Endothelial cell of umbilical vein (primary cell): Measurements from ENCODE around the gene TENT4A. TPM values are rescaled to one million over a fixed set of nuclear protein-coding genes. Genes with fewer than 3 reads are reported as not detected.

Source experiments
- BruUV-seq: library from RNA; stranded (reverse); fragments of 400-500 nt; replicated peaks from 2 replicates; lab custom pipeline; 2021; lab: Mats Ljungman, UMichigan
- CTCF ChIA-PET: fragments of 300-600, 350-600 bp; sonication (Branson Sonifier 250); formaldehyde crosslinking; loops from one replicate; lab custom pipeline; 2021; ENCODE audit warnings: antibody characterized with exemption, inconsistent platforms; lab: Charles Lee
- POLR2A ChIA-PET: fragments of 300-600, 350-600 bp; sonication (Branson Sonifier 250); formaldehyde crosslinking; loops from one replicate; lab custom pipeline; 2021; ENCODE audit warnings: antibody characterized with exemption, inconsistent platforms; lab: Charles Lee
- DNase-seq: peaks from one replicate; pipeline ENCODE4 v3.0.0-alpha.2; 2011; ENCODE audit warnings: low read depth, low spot score
- FAIRE-seq: peaks from 2 replicates; lab custom pipeline; 2011; peaks lifted over from hg19 to GRCh38; lab: Jason Lieb, UNC
- H2AFZ ChIP-seq: 2 replicates; pipeline ENCODE4 v1.6.0; 2012; ENCODE audit warnings: low read depth, low read length, control low read depth, inconsistent platforms
- H3K27ac ChIP-seq: 2 replicates; pipeline ENCODE4 v1.5.1; 2011; ENCODE audit warnings: low read depth, mild to moderate bottlenecking, control low read depth, low read length, moderate library complexity; ENCODE audit not compliant: insufficient read depth
- H3K27me3 ChIP-seq, 2 experiments: 2 replicates each; pipeline versions ENCODE4 v1.6.0 to v1.6.1; 2011; ENCODE audit warnings: low read length in 2 of 2, mixed read lengths in 1 of 2; ENCODE audit not compliant: control insufficient read depth in 2 of 2, insufficient read depth in 2 of 2
- H3K36me3 ChIP-seq, 2 experiments: 2 replicates in 1 of 2; 3 replicates in 1 of 2; pipeline ENCODE4 v1.5.1; 2011; ENCODE audit warnings: low read length in 2 of 2, mild to moderate bottlenecking in 1 of 2, moderate library complexity in 1 of 2; ENCODE audit not compliant: control insufficient read depth in 2 of 2, insufficient read depth in 2 of 2; ENCODE audit errors: extremely low read depth in 1 of 2
- H3K4me1 ChIP-seq: 3 replicates; pipeline ENCODE4 v1.5.1; 2011; ENCODE audit warnings: mild to moderate bottlenecking, low read length; ENCODE audit not compliant: control insufficient read depth, insufficient read depth; ENCODE audit errors: extremely low read depth
- H3K4me2 ChIP-seq: 2 replicates; pipeline ENCODE4 v1.6.1; 2011; ENCODE audit warnings: low read length, control low read depth, mixed read lengths; ENCODE audit not compliant: insufficient read depth
- H3K4me3 ChIP-seq, 3 experiments: fragments of 200-600 bp in 1 of 3; sonication (generic), shearing (Covaris generic) in 1 of 3; replicated peaks in 1 of 3; 2 replicates each; pipeline ENCODE4 v1.5.1; 2011 to 2016; ENCODE audit warnings: control low read depth in 3 of 3, low read length in 3 of 3, mild to moderate bottlenecking in 2 of 3, inconsistent platforms in 1 of 3, low read depth in 1 of 3, moderate library complexity in 1 of 3; ENCODE audit not compliant: insufficient read depth in 1 of 3
- H3K79me2 ChIP-seq: 2 replicates; pipeline ENCODE4 v1.6.0; 2012; ENCODE audit warnings: low read length, inconsistent platforms; ENCODE audit not compliant: control insufficient read depth, insufficient read depth
- H3K9ac ChIP-seq: replicated peaks from 2 replicates; pipeline ENCODE3; 2011; ENCODE audit warnings: low read length, control low read depth; ENCODE audit not compliant: insufficient read depth; ENCODE audit errors: extremely low read depth
- H3K9me1 ChIP-seq: replicated peaks from 3 replicates; pipeline ENCODE4 v1.6.0; 2011; ENCODE audit warnings: mild to moderate bottlenecking, low read length; ENCODE audit not compliant: control insufficient read depth, insufficient read depth; ENCODE audit errors: extremely low read depth
- H3K9me3 ChIP-seq: replicated peaks from 2 replicates; pipeline ENCODE4 v1.5.1; 2012; ENCODE audit warnings: low read length, inconsistent platforms; ENCODE audit not compliant: control insufficient read depth, insufficient read depth
- H4K20me1 ChIP-seq: replicated peaks from 2 replicates; pipeline ENCODE3; 2011; ENCODE audit warnings: mild to moderate bottlenecking, low read length; ENCODE audit not compliant: control insufficient read depth, insufficient read depth; ENCODE audit errors: extremely low read depth
- CTCF ChIP-seq, 2 donors: IDR thresholded peaks; 1 replicate in 1 of 2; 2 replicates in 1 of 2; pipeline ENCODE4 v1.5.1; 2011; ENCODE audit warnings: low read length in 2 of 2, mild to moderate bottlenecking in 2 of 2, moderate library complexity in 2 of 2, control low read depth in 1 of 2, inconsistent platforms in 1 of 2, low read depth in 1 of 2; ENCODE audit not compliant: insufficient read depth in 1 of 2; ENCODE audit errors: extremely low read depth in 1 of 2
- EZH2 ChIP-seq: IDR thresholded peaks from 2 replicates; pipeline ENCODE4 v1.6.1; 2012; ENCODE audit warnings: borderline replicate concordance, low read depth, mild to moderate bottlenecking, moderate library complexity, low read length, inconsistent platforms; ENCODE audit not compliant: severe bottlenecking
- FOS ChIP-seq: IDR thresholded peaks from 2 replicates; pipeline ENCODE4 v1.6.1; 2011; ENCODE audit warnings: mild to moderate bottlenecking, low read length, moderate library complexity, borderline replicate concordance; ENCODE audit not compliant: insufficient read depth
- GATA2 ChIP-seq: IDR thresholded peaks from 2 replicates; pipeline ENCODE4 v1.7.0; 2011; ENCODE audit warnings: low read depth, mild to moderate bottlenecking, moderate library complexity, mixed read lengths, low read length; ENCODE audit not compliant: insufficient read length, insufficient read depth
- JUN ChIP-seq: IDR thresholded peaks from 2 replicates; pipeline ENCODE4 v1.6.1; 2011; ENCODE audit warnings: borderline replicate concordance, low read depth; ENCODE audit not compliant: insufficient read length, insufficient read depth
- MAX ChIP-seq: IDR thresholded peaks from 2 replicates; pipeline ENCODE4 v1.6.1; 2011; ENCODE audit not compliant: insufficient read depth, insufficient read length
- MYC ChIP-seq: IDR thresholded peaks from one replicate; pipeline ENCODE4 v1.6.1; 2011; ENCODE audit warnings: mild to moderate bottlenecking, low read depth, low read length
- POLR2A ChIP-seq: IDR thresholded peaks from 2 replicates; pipeline ENCODE4 v1.6.1; 2012; ENCODE audit warnings: low read depth, mild to moderate bottlenecking, control low read depth, low read length
- POLR2AphosphoS5 ChIP-seq: IDR thresholded peaks from 2 replicates; pipeline ENCODE4 v1.6.1; 2012; ENCODE audit warnings: low read depth, mild to moderate bottlenecking, control low read depth, low read length, moderate library complexity; ENCODE audit not compliant: insufficient read depth
- dilution Hi-C: fragments of 300-500 bp; cut with MboI; formaldehyde crosslinking; loops from one replicate; pipeline ENCODE4 v1.15.0; 2019; ENCODE audit warnings: low sequenced_read_pairs; ENCODE audit not compliant: extremely low pct_ligation_motif_present
- intact Hi-C: fragments of 100-400 bp; cut with micrococcal nuclease; formaldehyde crosslinking; loops from one replicate; pipeline ENCODE4 v1.10.0; 2022
- polyA plus RNA-seq, 4 experiments: library from polyadenylated mRNA; depleted of rRNA in 3 of 4; stranded (reverse) in 3 of 4; unstranded in 1 of 4; fragments of >200 nt; gene quantifications; 2 replicates each; pipeline versions ENCODE4 v1.2.1 to v1.2.3, GENCODE V29; 2011 to 2012; ENCODE audit warnings: missing spikeins in 1 of 4
- total RNA-seq: library from RNA; stranded (reverse); gene quantifications from 2 replicates; pipeline ENCODE4 v1.2.3, GENCODE V29; 2021

The TENT4A gene
- total and polyA plus RNA-seq, 2 donors (not counting 3 experiments of a cell fraction or from before 2014, with no cell fraction given): 10.2 to 35.4 TPM

GRCh38 chr5:6686915-6687409 is 26.3 kb upstream of the TENT4A start:
- Histone ChIP-seq H3K79me2 (no peaks in the 10 kb centered on the region), H3K4me1 (no peaks in the 10 kb centered on the region), H3K27me3 (peaks cover 0 to 1% of the 10 kb centered on the region in 2 experiments), H4K20me1 (no peaks in the 10 kb centered on the region), H3K9me1 (no peaks in the 10 kb centered on the region), H3K4me3 (peak overlapping the region; percentile 23 to 76 (median 43)), H3K4me2 (peak overlapping the region; percentile 96), H3K36me3 (no peaks in the 10 kb centered on the region), H3K9ac (no peak overlapping the region), H3K9me3 (no peaks in the 10 kb centered on the region), H3K27ac (no peak overlapping the region), H2AFZ (peak overlapping the region; percentile 72)
- ChIA-PET POLR2A (no interaction called here), CTCF (interaction anchor here (0.9 to 2.1 kb wide), 3 partner anchors 8 to 58 kb away, joined by 3 to 8 read pairs (median 7); no protein-coding TSS in a partner anchor)
- TF ChIP-seq EZH2 (no peak), CTCF (IDR thresholded peaks at IDR 0.05; ENCODE audit: extremely low read depth in 1 of 2, insufficient read depth in 1 of 2, low read depth in 1 of 2, low read length in 2 of 2) (no peak), GATA2 (no peak), POLR2AphosphoS5 (no peak), POLR2A (no peak), FOS (no peak), MAX (no peak), MYC (no peak), JUN (no peak)
- dilution Hi-C loops: no loop called here
- peak; percentile 63 for FAIRE-seq
- DNase-seq: peak; percentile 67
- BruUV-seq: no TSS peak
- intact Hi-C loops: loop anchor here (2.0 kb wide), 1 partner anchor 26 kb away; the partner anchor contains the start of gene TENT4A
